LNCaP clone FGC (cell line): ENCODE data around the gene ZFP91.

Source experiments
- DNase-seq: peaks from one replicate; pipeline ENCODE4 v3.0.0-alpha.2; 2011; ENCODE audit warnings: low read depth
- H3K4me3 ChIP-seq: 2 replicates; pipeline ENCODE4 v1.5.1; 2011; ENCODE audit warnings: mild to moderate bottlenecking, low read depth, low read length, control low read depth
- CTCF ChIP-seq: IDR thresholded peaks from 2 replicates; pipeline ENCODE4 v1.5.1; 2012; ENCODE audit warnings: mild to moderate bottlenecking; ENCODE audit not compliant: control insufficient read depth, insufficient read depth; ENCODE audit errors: extremely low read depth

The ZFP91 gene

GRCh38 chr11:58615559-58615958 lies 36.7 kb downstream of the ZFP91 start:
- no peak for DNase-seq
- TF ChIP-seq CTCF = no peak
- H3K4me3 ChIP-seq = no peak overlapping the region

GRCh38 chr11:58616594-58616993 lies 37.7 kb downstream of the ZFP91 start:
- no peak overlapping the region for H3K4me3 ChIP-seq
- no peak for TF ChIP-seq CTCF
- no peak for DNase-seq

- no peak for TF ChIP-seq CTCF
- DNase-seq = no peak
- H3K4me3 ChIP-seq = no peak overlapping the region
These were observed 39.2 kb downstream of the ZFP91 start for GRCh38 chr11:58617976-58618557.

GRCh38 chr11:58621586-58622262 lies 42.9 kb downstream of the ZFP91 start:
- DNase-seq = no peak
- no peak overlapping the region for H3K4me3 ChIP-seq
- no peak for TF ChIP-seq CTCF

GRCh38 chr11:58622344-58622743 lies 43.5 kb downstream of the ZFP91 start, which contains the start of gene CNTF:
TSS of gene CNTF (plus strand) at chr11:58622665. CDS start at chr11:58622753, 88 bp downstream.
- TF ChIP-seq CTCF = no peak
- DNase-seq = no peak
- no peak within 1 kb of the TSS for H3K4me3 ChIP-seq

- no peak overlapping the region for H3K4me3 ChIP-seq
- no peak for DNase-seq
- TF ChIP-seq CTCF = no peak
These were observed 46.2 kb downstream of the ZFP91 start for GRCh38 chr11:58625086-58625485.
